MM.1S (cell line): ENCODE measurements around the gene COL5A1.

Source experiments
- DNase-seq: peaks from one replicate; pipeline ENCODE4 v3.0.0-alpha.2; 2015
- H2AFZ ChIP-seq: fragments of 300-600 bp; sonication (generic); 2 replicates; pipeline ENCODE4 v1.6.0; 2016; ENCODE audit warnings: antibody characterized with exemption, low read length
- H3F3A ChIP-seq: fragments of 300-600 bp; sonication (generic); 2 replicates; pipeline ENCODE4 v1.6.1; 2016; ENCODE audit warnings: mild to moderate bottlenecking, antibody characterized with exemption, low read length, moderate library complexity, mixed read lengths; ENCODE audit not compliant: insufficient read depth
- H3K27ac ChIP-seq: fragments of 300-600 bp; sonication (generic); 2 replicates; pipeline ENCODE4 v1.5.1; 2016; ENCODE audit warnings: mild to moderate bottlenecking, low read length
- H3K27me3 ChIP-seq: fragments of 300-600 bp; sonication (generic); replicated peaks from 2 replicates; pipeline ENCODE4 v1.6.0; 2016; ENCODE audit warnings: low read length; ENCODE audit not compliant: insufficient read depth
- H3K36me3 ChIP-seq: fragments of 300-600 bp; sonication (generic); replicated peaks from 2 replicates; pipeline ENCODE4 v1.6.1; 2016; ENCODE audit warnings: mild to moderate bottlenecking, low read length, mixed read lengths; ENCODE audit not compliant: insufficient read depth
- H3K4me1 ChIP-seq: fragments of 300-600 bp; sonication (generic); 2 replicates; pipeline ENCODE4 v1.6.1; 2016; ENCODE audit warnings: low read length, mixed read lengths
- H3K4me2 ChIP-seq: fragments of 300-600 bp; sonication (generic); 2 replicates; pipeline ENCODE4 v1.6.0; 2016; ENCODE audit warnings: low read depth, low read length
- H3K4me3 ChIP-seq: fragments of 300-600 bp; sonication (generic); 2 replicates; pipeline ENCODE4 v1.5.1; 2016; ENCODE audit warnings: low read length, mixed read lengths
- H3K79me2 ChIP-seq: fragments of 300-600 bp; sonication (generic); 2 replicates; pipeline ENCODE4 v1.6.1; 2016; ENCODE audit warnings: mixed run types, low read length, mixed read lengths
- H3K9ac ChIP-seq: fragments of 300-600 bp; sonication (generic); 2 replicates; pipeline ENCODE4 v1.6.1; 2016; ENCODE audit warnings: low read length, mixed read lengths
- H3K9me2 ChIP-seq: fragments of 300-600 bp; sonication (generic); replicated peaks from 2 replicates; pipeline ENCODE4 v1.6.1; 2016; ENCODE audit warnings: mild to moderate bottlenecking, low read length, mixed read lengths; ENCODE audit not compliant: insufficient read depth
- H3K9me3 ChIP-seq: fragments of 300-600 bp; sonication (generic); replicated peaks from 2 replicates; pipeline ENCODE4 v1.6.1; 2016; ENCODE audit warnings: mild to moderate bottlenecking, low read length, mixed read lengths; ENCODE audit not compliant: insufficient read depth
- H4K20me1 ChIP-seq: fragments of 300-600 bp; sonication (generic); 2 replicates; pipeline ENCODE4 v1.6.1; 2016; ENCODE audit warnings: mild to moderate bottlenecking, low read length, moderate library complexity, mixed read lengths; ENCODE audit not compliant: insufficient read depth
- EZH2 ChIP-seq: fragments of 300-600 bp; sonication (generic); optimal IDR thresholded peaks from 2 replicates; pipeline ENCODE3; 2017; ENCODE audit warnings: low read depth, mild to moderate bottlenecking, antibody characterized with exemption, low read length, mixed read lengths
- EZH2phosphoT487 ChIP-seq: fragments of 300-600 bp; sonication (generic); IDR thresholded peaks from 2 replicates; pipeline ENCODE4 v1.6.1; 2018; ENCODE audit warnings: antibody characterized with exemption, low read length
- TF ChIP-seq, protein P1 (sequence below): fragments of 300-600 bp; sonication (generic); IDR thresholded peaks from 2 replicates; pipeline ENCODE4 v1.5.1; 2016; ENCODE audit warnings: antibody characterized with exemption, low read length, mixed read lengths

COL5A1 gene

DNA sequence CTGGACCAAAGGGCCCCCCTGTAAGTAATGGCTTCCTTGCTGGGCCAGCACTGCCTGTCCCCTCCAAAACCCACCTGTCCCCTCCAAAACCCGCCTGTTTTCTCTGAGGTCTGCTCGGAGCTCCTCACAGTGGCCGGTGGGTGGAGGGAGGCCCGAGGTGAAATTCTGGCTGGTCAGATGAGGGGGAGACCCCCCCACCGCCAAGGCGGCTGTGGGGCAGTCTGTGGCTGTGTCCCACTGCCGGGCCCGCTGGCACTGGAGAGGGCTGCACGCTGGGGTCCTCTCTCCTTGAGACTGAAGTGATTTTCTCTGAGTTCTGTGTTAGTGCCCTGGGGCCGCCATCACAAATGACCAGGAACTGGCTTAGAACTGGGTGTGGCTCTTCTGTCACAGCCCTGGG lies 155.3 kb downstream of the COL5A1 start:
- no peak overlapping the region for H3K27ac ChIP-seq
- no peaks in the 10 kb centered on the region for H3K9me3 ChIP-seq
- no peak for DNase-seq
- no peaks in the 10 kb centered on the region for H3K4me1 ChIP-seq
- TF ChIP-seq EZH2 = no peak
- TF ChIP-seq, protein P1, sequence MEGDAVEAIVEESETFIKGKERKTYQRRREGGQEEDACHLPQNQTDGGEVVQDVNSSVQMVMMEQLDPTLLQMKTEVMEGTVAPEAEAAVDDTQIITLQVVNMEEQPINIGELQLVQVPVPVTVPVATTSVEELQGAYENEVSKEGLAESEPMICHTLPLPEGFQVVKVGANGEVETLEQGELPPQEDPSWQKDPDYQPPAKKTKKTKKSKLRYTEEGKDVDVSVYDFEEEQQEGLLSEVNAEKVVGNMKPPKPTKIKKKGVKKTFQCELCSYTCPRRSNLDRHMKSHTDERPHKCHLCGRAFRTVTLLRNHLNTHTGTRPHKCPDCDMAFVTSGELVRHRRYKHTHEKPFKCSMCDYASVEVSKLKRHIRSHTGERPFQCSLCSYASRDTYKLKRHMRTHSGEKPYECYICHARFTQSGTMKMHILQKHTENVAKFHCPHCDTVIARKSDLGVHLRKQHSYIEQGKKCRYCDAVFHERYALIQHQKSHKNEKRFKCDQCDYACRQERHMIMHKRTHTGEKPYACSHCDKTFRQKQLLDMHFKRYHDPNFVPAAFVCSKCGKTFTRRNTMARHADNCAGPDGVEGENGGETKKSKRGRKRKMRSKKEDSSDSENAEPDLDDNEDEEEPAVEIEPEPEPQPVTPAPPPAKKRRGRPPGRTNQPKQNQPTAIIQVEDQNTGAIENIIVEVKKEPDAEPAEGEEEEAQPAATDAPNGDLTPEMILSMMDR = no peak
- TF ChIP-seq EZH2phosphoT487 = no peak
- no peaks in the 10 kb centered on the region for H3K79me2 ChIP-seq
- no peaks in the 10 kb centered on the region for H4K20me1 ChIP-seq
- no peak overlapping the region for H3K9ac ChIP-seq
- no peaks in the 10 kb centered on the region for H3K9me2 ChIP-seq
- no peak overlapping the region for H3K4me3 ChIP-seq
- H3K27me3 ChIP-seq = peaks cover 92% of the 10 kb centered on the region
- H3K36me3 ChIP-seq = no peaks in the 10 kb centered on the region
- no peaks in the 10 kb centered on the region for H3F3A ChIP-seq
- no peak overlapping the region for H3K4me2 ChIP-seq
- H2AFZ ChIP-seq = no peak overlapping the region

DNA sequence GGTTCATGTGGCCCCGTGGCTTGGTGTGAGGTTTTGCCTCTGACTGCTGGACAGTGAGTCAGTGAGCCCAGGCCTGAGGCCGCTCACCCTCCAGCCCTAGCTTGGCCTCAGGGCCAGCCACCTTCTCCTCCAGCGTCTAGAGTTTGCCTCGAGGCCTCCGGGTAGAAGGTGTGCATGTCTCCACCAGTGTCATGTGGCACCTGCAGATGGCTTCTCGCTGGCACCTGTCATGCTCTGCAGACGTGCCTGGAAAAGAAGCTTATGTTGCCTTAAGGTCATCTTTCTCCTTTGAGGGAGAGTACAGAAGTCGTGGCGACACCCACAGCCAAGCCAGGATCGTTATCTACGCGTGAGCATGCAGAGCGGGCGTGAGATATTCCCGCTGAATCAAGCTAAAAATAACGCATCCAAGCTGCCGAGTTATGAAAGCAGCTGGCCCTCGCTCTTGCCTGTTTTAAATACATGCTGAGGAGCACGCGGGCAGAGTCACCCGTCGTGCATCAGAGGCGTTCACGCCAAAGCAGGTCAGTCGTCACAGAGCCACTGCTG lies 159.3 kb downstream of the COL5A1 start:
- H3F3A ChIP-seq = no peaks in the 10 kb centered on the region
- no peaks in the 10 kb centered on the region for H3K36me3 ChIP-seq
- TF ChIP-seq, protein P1 = no peak
- TF ChIP-seq EZH2 (no peak), EZH2phosphoT487 (no peak)
- no peak overlapping the region for H3K4me2 ChIP-seq
- no peak for DNase-seq
- H3K9me3 ChIP-seq = no peaks in the 10 kb centered on the region
- peaks cover 93% of the 10 kb centered on the region for H3K27me3 ChIP-seq
- H2AFZ ChIP-seq = no peak overlapping the region
- no peak overlapping the region for H3K4me3 ChIP-seq
- no peaks in the 10 kb centered on the region for H3K79me2 ChIP-seq
- no peak overlapping the region for H3K27ac ChIP-seq
- H3K9me2 ChIP-seq = no peaks in the 10 kb centered on the region
- no peaks in the 10 kb centered on the region for H4K20me1 ChIP-seq
- no peaks in the 10 kb centered on the region for H3K4me1 ChIP-seq
- no peak overlapping the region for H3K9ac ChIP-seq

DNA sequence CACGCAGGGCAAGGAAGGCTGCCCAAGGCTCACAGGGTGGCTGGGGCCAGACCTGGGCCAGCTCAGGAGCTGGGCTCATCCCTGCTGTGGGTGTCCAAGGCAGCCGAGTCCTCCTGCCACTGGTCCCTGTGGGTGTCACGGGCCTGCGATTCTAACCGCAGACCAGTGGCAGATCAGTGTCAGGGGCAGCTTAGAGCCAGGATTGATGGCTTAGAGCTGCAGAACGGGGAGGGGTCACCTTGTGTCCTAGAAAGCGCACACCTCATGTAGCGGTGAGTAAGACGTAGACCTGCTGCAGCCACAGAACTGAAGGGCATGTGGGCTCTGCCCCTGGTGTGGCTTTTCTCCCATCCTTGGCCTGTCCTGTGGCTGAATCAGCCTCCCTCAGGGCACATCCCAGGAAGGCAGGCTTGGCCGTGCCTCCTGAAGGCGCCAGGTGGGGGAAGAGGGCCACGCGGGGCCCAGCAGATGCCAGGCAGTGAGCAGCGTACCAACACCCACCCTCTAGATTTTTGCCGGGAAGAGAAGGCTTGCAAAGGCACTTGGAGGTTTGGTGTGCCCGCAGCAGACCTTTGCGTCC lies 160.7 kb downstream of the COL5A1 start:
- H3K36me3 ChIP-seq = no peaks in the 10 kb centered on the region
- no peak overlapping the region for H3K4me2 ChIP-seq
- no peak overlapping the region for H3K9ac ChIP-seq

More for the DNA sequence above, 160.7 kb downstream of the COL5A1 start:
- DNase-seq = no peak
- Histone ChIP-seq H3K79me2 (no peaks in the 10 kb centered on the region), H3K9me3 (no peaks in the 10 kb centered on the region), H3K4me3 (no peak overlapping the region), H3F3A (no peaks in the 10 kb centered on the region), H3K9me2 (no peaks in the 10 kb centered on the region), H2AFZ (no peak overlapping the region), H3K27me3 (peaks cover 91% of the 10 kb centered on the region), H3K4me1 (no peaks in the 10 kb centered on the region), H4K20me1 (no peaks in the 10 kb centered on the region), H3K27ac (no peak overlapping the region)
- TF ChIP-seq EZH2 (no peak), EZH2phosphoT487 (no peak)
- TF ChIP-seq, protein P1 = no peak
